Hypothalamus (tissue), 51 donors: Measurements from ENCODE around the gene DCAF11.

Source experiments
- DNase-seq, 51 donors: peaks; one replicate each; lab custom pipeline; 2025; lab: John Stamatoyannopoulos, UW

Gene DCAF11

GRCh38 chr14:24077086-24077485 is 37.5 kb upstream of the DCAF11 start:
- no peak for DNase-seq

GRCh38 chr14:24078146-24078545 is 36.4 kb upstream of the DCAF11 start:
- DNase-seq, result no peak

- DNase-seq, result peak in 23 of 51 donors; percentile 5 to 60 (median 33)
Measured at GRCh38 chr14:24079491-24080141, 35.0 kb upstream of the DCAF11 start.

- peak in 1 of 51 donors; percentile 43 for DNase-seq
Measured at GRCh38 chr14:24080142-24080530, 34.4 kb upstream of the DCAF11 start.

GRCh38 chr14:24080888-24081738 is 33.5 kb upstream of the DCAF11 start:
- peak in 37 of 51 donors; percentile 22 to 86 (median 54) for DNase-seq

GRCh38 chr14:24081739-24082211 is 32.8 kb upstream of the DCAF11 start:
- peak in 1 of 51 donors; percentile 13 for DNase-seq

- no peak for DNase-seq
Measured at GRCh38 chr14:24082411-24083080, 32.0 kb upstream of the DCAF11 start.

GRCh38 chr14:24083462-24083861 is 31.1 kb upstream of the DCAF11 start:
- no peak for DNase-seq

- DNase-seq, result no peak
Measured at GRCh38 chr14:24084440-24084839, 30.1 kb upstream of the DCAF11 start.

GRCh38 chr14:24085215-24085614 is 29.4 kb upstream of the DCAF11 start:
- no peak for DNase-seq

- no peak for DNase-seq
Measured at GRCh38 chr14:24086193-24086955, 28.2 kb upstream of the DCAF11 start.

GRCh38 chr14:24087004-24087403 is 27.6 kb upstream of the DCAF11 start:
- DNase-seq, result no peak

- DNase-seq, result no peak
Measured at GRCh38 chr14:24088095-24088494, 26.5 kb upstream of the DCAF11 start.

- DNase-seq, result no peak
Measured at GRCh38 chr14:24089890-24090289, 24.7 kb upstream of the DCAF11 start.

GRCh38 chr14:24092110-24092504 is 22.5 kb upstream of the DCAF11 start:
- DNase-seq, result no peak

GRCh38 chr14:24092505-24093206 is 21.9 kb upstream of the DCAF11 start:
- DNase-seq, result no peak

- DNase-seq, result no peak
Measured at GRCh38 chr14:24093207-24093900, 21.2 kb upstream of the DCAF11 start.

- peak in 49 of 51 donors; percentile 28 to 89 (median 68) for DNase-seq
Measured at GRCh38 chr14:24093901-24094840, 20.4 kb upstream of the DCAF11 start, which contains the start of gene PCK2. Gene PCK2 (plus strand): TSS chr14:24094311. CDS start chr14:24094406, 95 bp downstream.
